IMR-90 (cell line): ENCODE measurements around the gene AGTPBP1. TPM values are rescaled to one million over a fixed set of nuclear protein-coding genes. Genes with fewer than 3 reads are reported as not detected.

Source experiments
- ATAC-seq: fragments of 200-7000 bp; cut with Tn5 transposase; 2 replicates; pipeline ENCODE4 v1.9.1; 2020; ENCODE audit warnings: low read depth, mild to moderate bottlenecking, moderate library complexity
- BruUV-seq: library from RNA; stranded (reverse); fragments of 400-500 nt; replicated peaks from 2 replicates; lab custom pipeline; 2021; lab: Mats Ljungman, UMichigan
- CTCF ChIA-PET: fragments of 300-600 bp; formaldehyde crosslinking; extraction: SDS; loops from one replicate; lab custom pipeline; 2021; ENCODE audit warnings: antibody characterized with exemption; lab: Yijun Ruan, JAX
- POLR2A ChIA-PET: fragments of 300-600 bp; sonication (Branson Sonifier 250); formaldehyde crosslinking; loops from one replicate; lab custom pipeline; 2022; ENCODE audit warnings: antibody characterized with exemption; ENCODE audit not compliant: unreplicated experiment; lab: Charles Lee
- DNase-seq: peaks from one replicate; pipeline ENCODE4 v3.0.0; 2013
- H2AFZ ChIP-seq: replicated peaks from 2 replicates; pipeline ENCODE3; 2013; ENCODE audit warnings: low read length, mild to moderate bottlenecking; ENCODE audit not compliant: poor library complexity
- H2AK5ac ChIP-seq: 2 replicates; pipeline ENCODE4 v1.6.1; 2013; ENCODE audit warnings: low read depth, low read length, inconsistent platforms
- H2AK9ac ChIP-seq: replicated peaks from 2 replicates; pipeline ENCODE3; 2013; ENCODE audit warnings: mild to moderate bottlenecking, low read depth, low read length, moderate library complexity; ENCODE audit not compliant: poor library complexity
- H2BK120ac ChIP-seq: 2 replicates; pipeline ENCODE4 v1.6.1; 2013; ENCODE audit warnings: low read depth, low read length, inconsistent platforms
- H2BK15ac ChIP-seq: 3 replicates; pipeline ENCODE4 v1.6.1; 2013; ENCODE audit warnings: low read depth, low read length, inconsistent platforms
- H2BK20ac ChIP-seq: 2 replicates; pipeline ENCODE4 v1.6.1; 2013; ENCODE audit warnings: low read depth, mild to moderate bottlenecking, inconsistent platforms, low read length, moderate library complexity
- H2BK5ac ChIP-seq: 2 replicates; pipeline ENCODE4 v1.6.1; 2013; ENCODE audit warnings: mild to moderate bottlenecking, low read depth, low read length, inconsistent platforms; ENCODE audit not compliant: poor library complexity, severe bottlenecking
- H3K14ac ChIP-seq: replicated peaks from 2 replicates; pipeline ENCODE4 v1.6.1; 2013; ENCODE audit warnings: low read depth, low read length, inconsistent platforms
- H3K18ac ChIP-seq: 2 replicates; pipeline ENCODE4 v1.6.1; 2013; ENCODE audit warnings: low read depth, low read length, control low read depth
- H3K23ac ChIP-seq: 2 replicates; pipeline ENCODE4 v1.6.1; 2013; ENCODE audit warnings: low read depth, low read length, inconsistent platforms
- H3K27ac ChIP-seq: 2 replicates; pipeline ENCODE4 v1.5.1; 2013; ENCODE audit warnings: mild to moderate bottlenecking, control low read depth, low read length; ENCODE audit not compliant: insufficient read depth
- H3K27me3 ChIP-seq: 2 replicates; pipeline ENCODE4 v1.6.1; 2013; ENCODE audit warnings: low read length; ENCODE audit not compliant: control insufficient read depth, insufficient read depth
- H3K36me3 ChIP-seq: 2 replicates; pipeline ENCODE4 v1.6.1; 2013; ENCODE audit warnings: low read length, mixed read lengths; ENCODE audit not compliant: control insufficient read depth, insufficient read depth
- H3K4ac ChIP-seq: 2 replicates; pipeline ENCODE4 v1.6.1; 2013; ENCODE audit warnings: low read depth, low read length, inconsistent platforms
- H3K4me1 ChIP-seq: 2 replicates; pipeline ENCODE4 v1.6.1; 2013; ENCODE audit warnings: low read length, mixed read lengths; ENCODE audit not compliant: control insufficient read depth, insufficient read depth
- H3K4me2 ChIP-seq: 2 replicates; pipeline ENCODE4 v1.6.1; 2013; ENCODE audit warnings: low read depth, mild to moderate bottlenecking, control low read depth, low read length, moderate library complexity
- H3K4me3 ChIP-seq: 2 replicates; pipeline ENCODE4 v1.5.1; 2013; ENCODE audit warnings: low read depth, mild to moderate bottlenecking, control low read depth, low read length, moderate library complexity; ENCODE audit not compliant: insufficient read depth
- H3K56ac ChIP-seq: 2 replicates; pipeline ENCODE4 v1.6.1; 2013; ENCODE audit warnings: low read length, inconsistent platforms; ENCODE audit not compliant: insufficient read depth; ENCODE audit errors: extremely low read depth
- H3K79me1 ChIP-seq, 2 experiments: 2 replicates each; pipeline ENCODE4 v1.6.1; 2013; ENCODE audit warnings: low read length in 2 of 2, inconsistent platforms in 1 of 2, low read depth in 1 of 2
- H3K9ac ChIP-seq: 2 replicates; pipeline ENCODE4 v1.6.1; 2013; ENCODE audit warnings: low read depth, low read length, control low read depth
- H3K9me1 ChIP-seq: 2 replicates; pipeline ENCODE4 v1.6.1; 2013; ENCODE audit warnings: low read length, inconsistent platforms; ENCODE audit not compliant: insufficient read depth
- H3K9me3 ChIP-seq: 2 replicates; pipeline ENCODE4 v1.6.1; 2013; ENCODE audit warnings: low read length; ENCODE audit not compliant: control insufficient read depth, insufficient read depth
- H4K20me1 ChIP-seq: 2 replicates; pipeline ENCODE4 v1.6.1; 2013; ENCODE audit warnings: low read length, inconsistent platforms; ENCODE audit not compliant: insufficient read depth
- H4K5ac ChIP-seq: 2 replicates; pipeline ENCODE4 v1.6.1; 2013; ENCODE audit warnings: mild to moderate bottlenecking, low read depth, low read length, control low read depth
- H4K8ac ChIP-seq, 2 experiments: 2 replicates each; pipeline ENCODE4 v1.6.1; 2013; ENCODE audit warnings: low read depth in 2 of 2, low read length in 2 of 2, control low read depth in 1 of 2, inconsistent platforms in 1 of 2
- H4K91ac ChIP-seq: 2 replicates; pipeline ENCODE4 v1.6.1; 2013; ENCODE audit warnings: low read depth, low read length, inconsistent platforms; ENCODE audit not compliant: insufficient read depth
- BHLHE40 ChIP-seq: fragments of 150-350 bp; IDR thresholded peaks from 2 replicates; pipeline ENCODE4 v1.6.1; 2016; ENCODE audit warnings: mild to moderate bottlenecking, low read depth, low read length
- CEBPB ChIP-seq: IDR thresholded peaks from 2 replicates; pipeline ENCODE4 v1.6.1; 2012; ENCODE audit warnings: low read depth, low read length, improper control_type of control experiment
- CHD1 ChIP-seq: IDR thresholded peaks from 2 replicates; pipeline ENCODE4 v1.6.1; 2012; ENCODE audit warnings: low read depth, low read length, improper control_type of control experiment
- FOS ChIP-seq: fragments of 150-350 bp; IDR thresholded peaks from 2 replicates; pipeline ENCODE4 v1.6.1; 2016; ENCODE audit warnings: low read depth, low read length
- MAFK ChIP-seq: IDR thresholded peaks from 2 replicates; pipeline ENCODE4 v1.6.1; 2012; ENCODE audit warnings: low read depth, low read length, improper control_type of control experiment
- MAZ ChIP-seq: IDR thresholded peaks from 2 replicates; pipeline ENCODE4 v1.6.1; 2012; ENCODE audit warnings: low read depth, mild to moderate bottlenecking, low read length, improper control_type of control experiment, moderate library complexity, borderline replicate concordance
- MXI1 ChIP-seq: IDR thresholded peaks from 2 replicates; pipeline ENCODE4 v1.6.1; 2012; ENCODE audit warnings: low read depth, mild to moderate bottlenecking, low read length, moderate library complexity, borderline replicate concordance
- NFE2L2 ChIP-seq: fragments of 150-350 bp; IDR thresholded peaks from 2 replicates; pipeline ENCODE4 v1.6.1; 2016; ENCODE audit warnings: low read depth, mild to moderate bottlenecking, low read length
- POLR2A ChIP-seq: IDR thresholded peaks from 2 replicates; pipeline ENCODE4 v1.6.1; 2012; ENCODE audit warnings: mild to moderate bottlenecking, low read depth, low read length
- RAD21 ChIP-seq: IDR thresholded peaks from 2 replicates; pipeline ENCODE4 v1.6.1; 2012; ENCODE audit warnings: low read length, improper control_type of control experiment
- RCOR1 ChIP-seq: IDR thresholded peaks from 2 replicates; pipeline ENCODE4 v1.6.1; 2012; ENCODE audit warnings: mild to moderate bottlenecking, low read length, improper control_type of control experiment; ENCODE audit not compliant: insufficient replicate concordance
- RFX5 ChIP-seq: IDR thresholded peaks from 2 replicates; pipeline ENCODE4 v1.8.0; 2012; ENCODE audit warnings: low read depth, mild to moderate bottlenecking, low read length, moderate library complexity
- SMC3 ChIP-seq: fragments of 150-350 bp; IDR thresholded peaks from 2 replicates; pipeline ENCODE4 v1.6.1; 2016; ENCODE audit warnings: low read depth, mild to moderate bottlenecking, antibody characterized with exemption, low read length, moderate library complexity
- WGBS, 2 experiments: methylation state at CpG; one replicate each; pipeline versions ENCODE4 v1.1.5 to v1.1.7; 2013; ENCODE audit warnings: missing lambda C conversion rate in 2 of 2; ENCODE audit not compliant: insufficient read length in 1 of 2; ENCODE audit errors: extremely low coverage in 2 of 2; 5-methylcytosine and 5-hydroxymethylcytosine counted together
- dilution Hi-C: fragments of 300-500 bp; cut with HindIII; formaldehyde crosslinking; loops from one replicate; pipeline ENCODE4 v1.14.3; 2018; ENCODE audit warnings: low sequenced_read_pairs; ENCODE audit not compliant: unreplicated experiment
- in situ Hi-C: fragments of 300-500 bp; cut with MboI; formaldehyde crosslinking; loops from 3 replicates; pipeline ENCODE4 v1.14.3; 2019; ENCODE audit warnings: low sequenced_read_pairs, inconsistent platforms, mixed read lengths
- intact Hi-C: fragments of 100-400 bp; cut with micrococcal nuclease; formaldehyde crosslinking; loops from 2 replicates; pipeline ENCODE4 v1.10.0; 2022
- polyA plus RNA-seq, 3 experiments: library from polyadenylated mRNA; depleted of rRNA; stranded (reverse); fragments of >200 nt; gene quantifications; 2 replicates each; pipeline ENCODE4 v1.2.3, GENCODE V29; 2012; ENCODE audit warnings: low replicate concordance in 1 of 3
- total RNA-seq: library from RNA; depleted of rRNA; stranded (reverse); fragments of >200 nt; gene quantifications from 2 replicates; pipeline ENCODE4 v1.2.3, GENCODE V29; 2012
- TF ChIP-seq, protein P1 (sequence below): fragments of 150-350 bp; IDR thresholded peaks from 2 replicates; pipeline ENCODE4 v1.6.1; 2017; ENCODE audit warnings: mild to moderate bottlenecking, antibody characterized with exemption, low read length, low read depth
- TF ChIP-seq, protein P2 (sequence below): fragments of 150-350 bp; IDR thresholded peaks from 2 replicates; pipeline ENCODE4 v1.6.1; 2016; ENCODE audit warnings: low read depth, mild to moderate bottlenecking, low read length, moderate library complexity, borderline replicate concordance
- TF ChIP-seq, protein P3 (sequence below): conservative IDR thresholded peaks from 2 replicates; pipeline ENCODE4 v1.5.1; 2012; ENCODE audit warnings: mild to moderate bottlenecking, low read depth, low read length, improper control_type of control experiment

The AGTPBP1 gene
- total and polyA plus RNA-seq, 2 of the 4 experiments (the other 2 are of a cell fraction) = 3.3 to 9.0 TPM

DNA sequence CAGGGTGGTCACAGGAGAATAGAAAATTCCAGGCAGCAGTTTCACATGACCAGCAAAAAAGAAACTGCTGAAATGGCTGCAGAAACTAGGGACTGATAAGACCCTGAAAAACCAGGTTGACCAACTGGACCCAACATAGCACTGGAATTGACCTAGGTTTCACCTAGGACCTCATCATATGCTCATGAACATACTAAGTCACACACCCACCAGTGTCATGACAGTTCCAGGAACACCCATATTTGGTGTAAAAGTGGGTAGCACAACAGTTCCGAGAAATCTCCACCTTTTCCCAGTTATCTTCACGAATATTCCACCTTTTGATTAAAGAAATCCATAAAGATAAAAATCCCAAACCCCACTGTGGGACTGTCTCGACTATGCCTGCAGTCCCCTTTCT, 182.2 kb downstream of the AGTPBP1 start:
- Histone ChIP-seq H2AK9ac (no peak overlapping the region), H3K4me2 (no peak overlapping the region), H3K14ac (no peak overlapping the region), H3K79me1 (no peaks in the 10 kb centered on the region), H4K20me1 (no peaks in the 10 kb centered on the region), H3K9ac (no peak overlapping the region), H4K91ac (no peak overlapping the region), H4K5ac (no peak overlapping the region), H3K4me1 (no peaks in the 10 kb centered on the region), H3K36me3 (no peaks in the 10 kb centered on the region), H3K56ac (no peak overlapping the region), H3K27ac (no peak overlapping the region), H3K23ac (no peak overlapping the region), H3K9me3 (no peaks in the 10 kb centered on the region), H4K8ac (no peak overlapping the region), H2BK20ac (no peak overlapping the region), H2BK15ac (no peak overlapping the region), H3K4me3 (no peak overlapping the region), H3K4ac (no peak overlapping the region), H2AK5ac (no peak overlapping the region), H3K27me3 (no peaks in the 10 kb centered on the region), H2AFZ (no peak overlapping the region), H3K18ac (no peak overlapping the region), H2BK120ac (no peak overlapping the region), H3K9me1 (no peaks in the 10 kb centered on the region), H2BK5ac (no peak overlapping the region)
- in situ Hi-C loops = no loop called here
- POLR2A ChIA-PET = no interaction called here
- BruUV-seq = no TSS peak
- CTCF ChIA-PET = no interaction called here
- ATAC-seq (no peak), DNase-seq (no peak)
- TF ChIP-seq, protein P1, sequence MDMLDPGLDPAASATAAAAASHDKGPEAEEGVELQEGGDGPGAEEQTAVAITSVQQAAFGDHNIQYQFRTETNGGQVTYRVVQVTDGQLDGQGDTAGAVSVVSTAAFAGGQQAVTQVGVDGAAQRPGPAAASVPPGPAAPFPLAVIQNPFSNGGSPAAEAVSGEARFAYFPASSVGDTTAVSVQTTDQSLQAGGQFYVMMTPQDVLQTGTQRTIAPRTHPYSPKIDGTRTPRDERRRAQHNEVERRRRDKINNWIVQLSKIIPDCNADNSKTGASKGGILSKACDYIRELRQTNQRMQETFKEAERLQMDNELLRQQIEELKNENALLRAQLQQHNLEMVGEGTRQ = no peak
- TF ChIP-seq FOS (no peak), MAFK (no peak), NFE2L2 (no peak), MAZ (no peak), CEBPB (no peak), RCOR1 (no peak), RFX5 (no peak), MXI1 (no peak), SMC3 (no peak), POLR2A (no peak), BHLHE40 (no peak), CHD1 (no peak), RAD21 (no peak)
- TF ChIP-seq, protein P2, sequence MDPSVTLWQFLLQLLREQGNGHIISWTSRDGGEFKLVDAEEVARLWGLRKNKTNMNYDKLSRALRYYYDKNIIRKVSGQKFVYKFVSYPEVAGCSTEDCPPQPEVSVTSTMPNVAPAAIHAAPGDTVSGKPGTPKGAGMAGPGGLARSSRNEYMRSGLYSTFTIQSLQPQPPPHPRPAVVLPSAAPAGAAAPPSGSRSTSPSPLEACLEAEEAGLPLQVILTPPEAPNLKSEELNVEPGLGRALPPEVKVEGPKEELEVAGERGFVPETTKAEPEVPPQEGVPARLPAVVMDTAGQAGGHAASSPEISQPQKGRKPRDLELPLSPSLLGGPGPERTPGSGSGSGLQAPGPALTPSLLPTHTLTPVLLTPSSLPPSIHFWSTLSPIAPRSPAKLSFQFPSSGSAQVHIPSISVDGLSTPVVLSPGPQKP = no peak
- TF ChIP-seq, protein P3, sequence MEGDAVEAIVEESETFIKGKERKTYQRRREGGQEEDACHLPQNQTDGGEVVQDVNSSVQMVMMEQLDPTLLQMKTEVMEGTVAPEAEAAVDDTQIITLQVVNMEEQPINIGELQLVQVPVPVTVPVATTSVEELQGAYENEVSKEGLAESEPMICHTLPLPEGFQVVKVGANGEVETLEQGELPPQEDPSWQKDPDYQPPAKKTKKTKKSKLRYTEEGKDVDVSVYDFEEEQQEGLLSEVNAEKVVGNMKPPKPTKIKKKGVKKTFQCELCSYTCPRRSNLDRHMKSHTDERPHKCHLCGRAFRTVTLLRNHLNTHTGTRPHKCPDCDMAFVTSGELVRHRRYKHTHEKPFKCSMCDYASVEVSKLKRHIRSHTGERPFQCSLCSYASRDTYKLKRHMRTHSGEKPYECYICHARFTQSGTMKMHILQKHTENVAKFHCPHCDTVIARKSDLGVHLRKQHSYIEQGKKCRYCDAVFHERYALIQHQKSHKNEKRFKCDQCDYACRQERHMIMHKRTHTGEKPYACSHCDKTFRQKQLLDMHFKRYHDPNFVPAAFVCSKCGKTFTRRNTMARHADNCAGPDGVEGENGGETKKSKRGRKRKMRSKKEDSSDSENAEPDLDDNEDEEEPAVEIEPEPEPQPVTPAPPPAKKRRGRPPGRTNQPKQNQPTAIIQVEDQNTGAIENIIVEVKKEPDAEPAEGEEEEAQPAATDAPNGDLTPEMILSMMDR = no peak
- intact Hi-C loops = no loop called here
- WGBS, 2 experiments = no CpG with 5 or more reads among the region's 3 CpGs
- dilution Hi-C loops = no loop called here
